ENCODE measurements around the gene COMMD6. TPM values are rescaled to one million over a fixed set of nuclear protein-coding genes. Genes with fewer than 3 reads are reported as not detected.

Gene COMMD6
- total and polyA plus RNA-seq, 2 of the 4 experiments (the other 2 are of a cell fraction) = 63.5 to 144 TPM

GRCh38 chr13:75493156-75493555, 44.5 kb downstream of the COMMD6 start:
- Histone ChIP-seq H3K79me1 (ENCODE audit: low read depth in 1 of 2, low read length in 2 of 2) (no peaks in the 10 kb centered on the region), H3K9me1 (ENCODE audit: insufficient read depth, low read length) (0 out of 2 replicates have a peak, but pooled peaks cover 3% of the 10 kb centered on the region), H3K18ac (ENCODE audit: low read depth, low read length) (peak overlapping the region; percentile 72; the same call in 1 of the 2 replicates), H3K27ac (ENCODE audit: insufficient read depth, low read length) (no peak overlapping the region), H3K27me3 (ENCODE audit: control insufficient read depth, insufficient read depth, low read length) (no peaks in the 10 kb centered on the region), H4K8ac (ENCODE audit: low read depth in 2 of 2, low read length in 2 of 2) (no peak overlapping the region), H3K23ac (ENCODE audit: low read depth, low read length) (no peak overlapping the region), H2BK5ac (ENCODE audit: low read depth, low read length, poor library complexity, severe bottlenecking) (no peak overlapping the region), H3K9me3 (ENCODE audit: control insufficient read depth, insufficient read depth, low read length) (peaks cover 3% of the 10 kb centered on the region; the same call in 1 of the 2 replicates), H2BK15ac (ENCODE audit: low read depth, low read length) (peak overlapping the region; percentile 80; the same call in 2 of the 3 replicates), H3K4me3 (ENCODE audit: insufficient read depth, low read depth, low read length) (no peak overlapping the region), H3K14ac (replicated peaks; ENCODE audit: low read depth, low read length) (no peak overlapping the region), H2AK5ac (ENCODE audit: low read depth, low read length) (peak overlapping the region; percentile 84; the same call in 1 of the 2 replicates), H3K9ac (ENCODE audit: low read depth, low read length) (no peak overlapping the region), H4K20me1 (ENCODE audit: insufficient read depth, low read length) (no peaks in the 10 kb centered on the region), H3K4ac (ENCODE audit: low read depth, low read length) (peak overlapping the region; percentile 64), H4K5ac (ENCODE audit: low read depth, low read length) (no peak overlapping the region), H2BK20ac (ENCODE audit: low read depth, low read length) (no peak overlapping the region), H2BK120ac (ENCODE audit: low read depth, low read length) (no peak overlapping the region), H2AK9ac (replicated peaks; ENCODE audit: low read depth, low read length, poor library complexity) (no peak overlapping the region), H3K4me2 (ENCODE audit: low read depth, low read length) (no peak overlapping the region), H3K56ac (ENCODE audit: extremely low read depth, insufficient read depth, low read length) (no peak overlapping the region), H3K4me1 (ENCODE audit: control insufficient read depth, insufficient read depth, low read length) (peaks cover 6% of the 10 kb centered on the region), H2AFZ (replicated peaks; ENCODE audit: low read length, poor library complexity) (no peak overlapping the region), H3K36me3 (ENCODE audit: control insufficient read depth, insufficient read depth, low read length) (no peaks in the 10 kb centered on the region), H4K91ac (ENCODE audit: insufficient read depth, low read depth, low read length) (0 out of 2 replicates have a peak overlapping the region, but pooled peaks have one; percentile 0)
- ATAC-seq (ENCODE audit: low read depth) (no peak), DNase-seq (no peak)
- dilution Hi-C loops (cut with HindIII; ENCODE audit: low sequenced_read_pairs, unreplicated experiment) = no loop called here
- TF ChIP-seq USF2 (IDR thresholded peaks at IDR 0.05; ENCODE audit: low read depth, low read length) (no peak), RCOR1 (IDR thresholded peaks at IDR 0.05; ENCODE audit: insufficient replicate concordance, low read length) (no peak), CTCF (conservative IDR thresholded peaks at IDR 0.05; ENCODE audit: low read depth, low read length) (no peak), CEBPB (IDR thresholded peaks at IDR 0.05; ENCODE audit: low read depth, low read length) (no peak), ELK1 (IDR thresholded peaks at IDR 0.05; ENCODE audit: borderline replicate concordance, low read depth, low read length) (no peak), CHD1 (IDR thresholded peaks at IDR 0.05; ENCODE audit: low read depth, low read length) (no peak), BHLHE40 (IDR thresholded peaks at IDR 0.05; ENCODE audit: low read depth, low read length) (no peak), RFX5 (IDR thresholded peaks at IDR 0.05; ENCODE audit: low read depth, low read length) (no peak), POLR2A (IDR thresholded peaks at IDR 0.05; ENCODE audit: low read depth, low read length) (no peak), FOS (IDR thresholded peaks at IDR 0.05; ENCODE audit: low read depth, low read length) (no peak)
- intact Hi-C loops (cut with micrococcal nuclease) = no loop called here
- ChIA-PET CTCF (interaction anchor here (1.0 kb wide), 1 partner anchor 11 kb away, joined by 3 read pairs; the partner anchor contains the start of gene TBC1D4), POLR2A (ENCODE audit: unreplicated experiment) (no interaction called here)
- BruUV-seq (replicated peaks) = no TSS peak
- in situ Hi-C loops (cut with MboI; ENCODE audit: low sequenced_read_pairs) = no loop called here

Measured in IMR-90 (cell line).